NT2/D1 (cell line): Measurements from ENCODE around the gene MORF4L1.

Experiments used
- SUZ12 ChIP-seq: IDR thresholded peaks from 2 replicates; pipeline ENCODE4 v1.6.1; 2011; ENCODE audit not compliant: insufficient read length, insufficient read depth; ENCODE audit errors: extremely low read depth
- YY1 ChIP-seq: IDR thresholded peaks from 2 replicates; pipeline ENCODE4 v1.6.1; 2011; ENCODE audit not compliant: insufficient read length, insufficient read depth
- ZNF274 ChIP-seq: IDR thresholded peaks from 2 replicates; pipeline ENCODE4 v1.6.1; 2011; ENCODE audit warnings: mild to moderate bottlenecking, low read depth, low read length

GRCh38 chr15:78915341-78916087, 42.8 kb downstream of the MORF4L1 start:
- TF ChIP-seq ZNF274 (no peak), YY1 (no peak), SUZ12 (no peak)
